WTC11 (cell line): ENCODE results near the gene WNT1. TPM values are rescaled to one million over a fixed set of nuclear protein-coding genes. Genes with fewer than 3 reads are reported as not detected.

Experiments used
- ATAC-seq: fragments of 200-7000 bp; cut with Tn5 transposase; 2 replicates; pipeline ENCODE4 v1.10.0; 2021; ENCODE audit warnings: mild to moderate bottlenecking, moderate library complexity
- CTCF ChIA-PET: fragments of 300-600 bp; sonication (Branson Sonifier 250); formaldehyde crosslinking; loops from one replicate; lab custom pipeline; 2021; ENCODE audit warnings: antibody characterized with exemption; lab: Charles Lee
- POLR2A ChIA-PET: fragments of 350-600 bp; sonication (Branson Sonifier 250); formaldehyde crosslinking; loops from one replicate; lab custom pipeline; 2021; ENCODE audit warnings: antibody characterized with exemption; lab: Charles Lee
- DNase-seq: peaks from one replicate; pipeline ENCODE4 v3.0.0; 2021; ENCODE audit warnings: low spot score
- H3K27ac Mint-ChIP-seq: 2 replicates; pipeline ENCODE4 v1.8.0; 2021; ENCODE audit warnings: mixed read lengths
- H3K27me3 Mint-ChIP-seq: 2 replicates; pipeline ENCODE4 v1.8.0; 2021; ENCODE audit warnings: low read depth, mild to moderate bottlenecking, moderate library complexity, mixed read lengths
- H3K36me3 Mint-ChIP-seq: 2 replicates; pipeline ENCODE4 v1.8.0; 2021; ENCODE audit warnings: mixed read lengths
- H3K4me1 Mint-ChIP-seq: 2 replicates; pipeline ENCODE4 v1.8.0; 2022; ENCODE audit warnings: mixed read lengths
- H3K4me3 Mint-ChIP-seq: 2 replicates; pipeline ENCODE4 v1.8.0; 2021; ENCODE audit warnings: mild to moderate bottlenecking, moderate library complexity, mixed read lengths
- H3K9me3 Mint-ChIP-seq: 2 replicates; pipeline ENCODE4 v1.8.0; 2021; ENCODE audit warnings: mixed read lengths
- AFF4 ChIP-seq: sonication (generic); formaldehyde crosslinking; IDR thresholded peaks from 2 replicates; pipeline ENCODE4 v1.8.1; 2023; ENCODE audit warnings: mild to moderate bottlenecking, missing genetic modification reagents, borderline replicate concordance
- ATF3 ChIP-seq: sonication (generic); formaldehyde crosslinking; conservative IDR thresholded peaks from 2 replicates; pipeline ENCODE4 v1.8.1; 2022; ENCODE audit warnings: mild to moderate bottlenecking, missing genetic modification reagents
- CDX4 ChIP-seq: fragments of 250-450 bp; sonication (Bioruptor Pico); IDR thresholded peaks from 2 replicates; pipeline ENCODE4 v1.9.0; 2021; ENCODE audit warnings: moderate library complexity, mild to moderate bottlenecking, inconsistent platforms, borderline replicate concordance
- CREB1 ChIP-seq: sonication (generic); formaldehyde crosslinking; IDR thresholded peaks from 2 replicates; pipeline ENCODE4 v1.8.0; 2023; ENCODE audit warnings: mild to moderate bottlenecking, missing genetic modification reagents
- CREM ChIP-seq: sonication (generic); formaldehyde crosslinking; IDR thresholded peaks from 2 replicates; pipeline ENCODE4 v1.8.1; 2022; ENCODE audit warnings: mild to moderate bottlenecking, missing genetic modification reagents, moderate library complexity
- ERG ChIP-seq: fragments of 250-450 bp; sonication (Bioruptor Pico); IDR thresholded peaks from 2 replicates; pipeline ENCODE4 v1.8.0; 2021; ENCODE audit warnings: mild to moderate bottlenecking
- FOXJ3 ChIP-seq: sonication (generic); formaldehyde crosslinking; IDR thresholded peaks from 2 replicates; pipeline ENCODE4 v1.9.0; 2021; ENCODE audit warnings: missing genetic modification reagents, mild to moderate bottlenecking, borderline replicate concordance
- FOXK1 ChIP-seq: sonication (generic); formaldehyde crosslinking; IDR thresholded peaks from 2 replicates; pipeline ENCODE4 v1.8.0; 2022; ENCODE audit warnings: mild to moderate bottlenecking, moderate library complexity, missing genetic modification reagents
- MXD4 ChIP-seq: fragments of 250-450 bp; sonication (Bioruptor Pico); IDR thresholded peaks from 2 replicates; pipeline ENCODE4 v1.8.0; 2021; ENCODE audit warnings: mild to moderate bottlenecking, moderate library complexity, borderline replicate concordance
- MYBL2 ChIP-seq: sonication (generic); formaldehyde crosslinking; IDR thresholded peaks from 2 replicates; pipeline ENCODE4 v1.8.1; 2023; ENCODE audit warnings: mild to moderate bottlenecking, moderate library complexity, missing genetic modification reagents
- RELA ChIP-seq: sonication (generic); formaldehyde crosslinking; IDR thresholded peaks from 2 replicates; pipeline ENCODE4 v1.8.1; 2022; ENCODE audit warnings: missing genetic modification reagents, mild to moderate bottlenecking, borderline replicate concordance
- SMAD4 ChIP-seq: sonication (generic); formaldehyde crosslinking; IDR thresholded peaks from 2 replicates; pipeline ENCODE4 v1.8.0; 2022; ENCODE audit warnings: mild to moderate bottlenecking, missing genetic modification reagents
- SOX15 ChIP-seq: fragments of 250-450 bp; sonication (Bioruptor Pico); IDR thresholded peaks from 2 replicates; pipeline ENCODE4 v1.9.0; 2021; ENCODE audit warnings: mild to moderate bottlenecking
- TCF7 ChIP-seq: sonication (generic); formaldehyde crosslinking; IDR thresholded peaks from 2 replicates; pipeline ENCODE4 v1.8.0; 2022; ENCODE audit warnings: mild to moderate bottlenecking, low read depth, missing genetic modification reagents, moderate library complexity
- ZNF512 ChIP-seq: sonication (generic); formaldehyde crosslinking; IDR thresholded peaks from 2 replicates; pipeline ENCODE4 v1.8.1; 2022; ENCODE audit warnings: missing genetic modification reagents, borderline replicate concordance
- ZNF671 ChIP-seq: fragments of 250-450 bp; sonication (Bioruptor Pico); IDR thresholded peaks from 2 replicates; pipeline ENCODE4 v1.8.0; 2021; ENCODE audit warnings: mild to moderate bottlenecking
- total RNA-seq: library from RNA; stranded (reverse); gene quantifications from 3 replicates; pipeline ENCODE4 v1.2.3, GENCODE V29; 2021
- TF ChIP-seq, protein P1 (sequence below): sonication (generic); formaldehyde crosslinking; IDR thresholded peaks from 2 replicates; pipeline ENCODE4 v1.8.1; 2023; ENCODE audit warnings: mild to moderate bottlenecking, missing genetic modification reagents
- TF ChIP-seq, protein P2 (sequence below): fragments of 200-600 bp; IDR thresholded peaks from 2 replicates; pipeline ENCODE4 v1.8.0; 2022; ENCODE audit warnings: antibody characterized with exemption
- TF ChIP-seq, protein P3 (sequence below): sonication (generic); formaldehyde crosslinking; conservative IDR thresholded peaks from 2 replicates; pipeline ENCODE4 v1.8.1; 2023; ENCODE audit warnings: mild to moderate bottlenecking, low read depth, missing genetic modification reagents, moderate library complexity

Gene WNT1
- total RNA-seq, 1 experiment from 2014 or later: not detected

DNA sequence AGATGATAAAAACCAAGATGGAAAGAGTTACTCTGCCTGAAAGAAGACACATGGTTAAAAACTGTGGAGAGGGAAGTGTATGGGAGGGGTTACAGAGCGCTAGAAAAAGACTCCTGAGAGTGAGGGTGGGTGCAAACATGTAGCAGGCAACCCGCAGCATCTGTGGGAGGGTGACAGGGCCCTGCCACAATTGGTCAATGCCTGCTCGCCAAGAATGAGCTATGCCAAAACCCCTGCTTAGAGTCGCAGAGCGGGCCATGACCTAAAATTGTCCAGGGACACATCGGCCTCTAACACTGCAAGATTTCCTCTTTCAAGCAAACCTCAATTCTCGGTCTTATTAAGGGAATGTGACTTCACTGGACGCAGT, 39.8 kb downstream of the WNT1 start (continued):
- TF ChIP-seq CDX4 (CRISPR knock-in tag) (no peak), ERG (CRISPR knock-in tag) (no peak)

DNA sequence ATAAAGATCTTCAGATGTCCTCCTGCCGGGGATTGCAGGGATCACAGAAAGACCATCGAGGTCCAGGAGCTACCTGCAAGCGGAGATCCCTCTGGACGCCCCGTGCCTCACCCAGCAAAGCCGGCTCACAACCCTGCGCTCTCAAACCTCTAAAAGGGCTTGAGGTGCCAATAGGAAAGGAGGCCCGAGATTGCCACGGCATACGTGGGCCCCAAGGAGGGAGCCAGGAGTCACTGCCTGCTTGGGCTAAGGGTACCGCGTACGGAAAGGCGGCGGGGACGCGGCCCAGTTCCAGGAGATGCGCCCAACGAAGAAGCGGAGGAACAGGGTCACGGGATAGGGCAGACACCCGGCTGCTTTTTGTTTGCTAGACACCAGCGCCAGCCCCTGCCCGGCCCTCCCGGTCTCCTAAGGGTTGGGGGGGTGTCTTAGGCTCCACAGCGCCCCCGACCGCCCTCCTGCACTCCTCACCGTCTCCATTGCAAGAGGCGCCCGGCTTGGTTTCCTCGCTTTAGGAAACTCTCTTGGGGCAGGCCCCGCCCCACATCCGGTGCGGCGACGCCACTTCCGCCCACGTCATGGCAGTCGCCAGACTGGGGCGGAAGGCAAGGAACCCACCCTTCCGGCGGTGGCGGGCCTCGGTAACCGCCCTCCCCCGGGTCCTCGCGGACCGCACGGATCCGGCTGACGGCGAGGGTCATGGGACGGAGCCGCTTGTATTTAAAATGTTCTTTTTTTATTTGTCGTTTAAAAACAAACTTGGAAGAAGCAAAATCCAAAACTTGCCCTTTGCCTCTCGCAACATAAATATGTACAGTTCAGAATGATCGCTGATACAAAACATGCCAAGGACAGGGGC, 40.4 kb downstream of the WNT1 start, which contains the start of gene PRKAG1:
Gene PRKAG1 (minus strand): TSS at position 516 of the 859 bp plus-strand sequence. CDS start 36 bp downstream, at position 480.
- Mint-ChIP-seq H3K4me1 (peaks cover 16% of the 10 kb centered on the region), H3K4me3 (peak within 1 kb of the TSS; percentile 91), H3K27me3 (peaks cover 6% of the 10 kb centered on the region), H3K36me3 (peaks cover 17% of the 10 kb centered on the region), H3K9me3 (no peaks in the 10 kb centered on the region), H3K27ac (peak within 1 kb of the TSS; percentile 99)
- ATAC-seq: peak; percentile 94
- ChIA-PET CTCF (interaction anchor here (0.6 to 4.1 kb wide), 19 partner anchors 9 to 229 kb away, joined by 3 to 98 read pairs (median 6); partner anchors contain the start of genes ADCY6, ARF3, DDN and WNT10B), POLR2A (interaction anchor here (0.5 to 1.5 kb wide), 3 partner anchors 22 to 257 kb away, joined by 3 to 6 read pairs (median 5); no protein-coding TSS in a partner anchor)
- peak; percentile 97 for DNase-seq
- TF ChIP-seq TCF7 (no peak), FOXK1 (CRISPR knock-in tag) (no peak), ZNF512 (no peak), RELA (CRISPR knock-in tag) (no peak), MXD4 (CRISPR knock-in tag) (no peak), CREM (CRISPR knock-in tag) (peak; percentile 92), AFF4 (CRISPR knock-in tag) (peak; percentile 83; the same call in 1 of the 2 replicates), ZNF671 (CRISPR knock-in tag) (no peak), MYBL2 (CRISPR knock-in tag) (no peak), CREB1 (CRISPR knock-in tag) (peak; percentile 81; the same call in 1 of the 2 replicates), ATF3 (CRISPR knock-in tag) (no peak), FOXJ3 (no peak), SOX15 (CRISPR knock-in tag) (no peak), SMAD4 (CRISPR knock-in tag) (no peak)
- TF ChIP-seq, protein P1, sequence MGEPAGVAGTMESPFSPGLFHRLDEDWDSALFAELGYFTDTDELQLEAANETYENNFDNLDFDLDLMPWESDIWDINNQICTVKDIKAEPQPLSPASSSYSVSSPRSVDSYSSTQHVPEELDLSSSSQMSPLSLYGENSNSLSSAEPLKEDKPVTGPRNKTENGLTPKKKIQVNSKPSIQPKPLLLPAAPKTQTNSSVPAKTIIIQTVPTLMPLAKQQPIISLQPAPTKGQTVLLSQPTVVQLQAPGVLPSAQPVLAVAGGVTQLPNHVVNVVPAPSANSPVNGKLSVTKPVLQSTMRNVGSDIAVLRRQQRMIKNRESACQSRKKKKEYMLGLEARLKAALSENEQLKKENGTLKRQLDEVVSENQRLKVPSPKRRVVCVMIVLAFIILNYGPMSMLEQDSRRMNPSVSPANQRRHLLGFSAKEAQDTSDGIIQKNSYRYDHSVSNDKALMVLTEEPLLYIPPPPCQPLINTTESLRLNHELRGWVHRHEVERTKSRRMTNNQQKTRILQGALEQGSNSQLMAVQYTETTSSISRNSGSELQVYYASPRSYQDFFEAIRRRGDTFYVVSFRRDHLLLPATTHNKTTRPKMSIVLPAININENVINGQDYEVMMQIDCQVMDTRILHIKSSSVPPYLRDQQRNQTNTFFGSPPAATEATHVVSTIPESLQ (CRISPR knock-in tag): no peak
- TF ChIP-seq, protein P2, sequence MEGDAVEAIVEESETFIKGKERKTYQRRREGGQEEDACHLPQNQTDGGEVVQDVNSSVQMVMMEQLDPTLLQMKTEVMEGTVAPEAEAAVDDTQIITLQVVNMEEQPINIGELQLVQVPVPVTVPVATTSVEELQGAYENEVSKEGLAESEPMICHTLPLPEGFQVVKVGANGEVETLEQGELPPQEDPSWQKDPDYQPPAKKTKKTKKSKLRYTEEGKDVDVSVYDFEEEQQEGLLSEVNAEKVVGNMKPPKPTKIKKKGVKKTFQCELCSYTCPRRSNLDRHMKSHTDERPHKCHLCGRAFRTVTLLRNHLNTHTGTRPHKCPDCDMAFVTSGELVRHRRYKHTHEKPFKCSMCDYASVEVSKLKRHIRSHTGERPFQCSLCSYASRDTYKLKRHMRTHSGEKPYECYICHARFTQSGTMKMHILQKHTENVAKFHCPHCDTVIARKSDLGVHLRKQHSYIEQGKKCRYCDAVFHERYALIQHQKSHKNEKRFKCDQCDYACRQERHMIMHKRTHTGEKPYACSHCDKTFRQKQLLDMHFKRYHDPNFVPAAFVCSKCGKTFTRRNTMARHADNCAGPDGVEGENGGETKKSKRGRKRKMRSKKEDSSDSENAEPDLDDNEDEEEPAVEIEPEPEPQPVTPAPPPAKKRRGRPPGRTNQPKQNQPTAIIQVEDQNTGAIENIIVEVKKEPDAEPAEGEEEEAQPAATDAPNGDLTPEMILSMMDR: no peak
- TF ChIP-seq, protein P3, sequence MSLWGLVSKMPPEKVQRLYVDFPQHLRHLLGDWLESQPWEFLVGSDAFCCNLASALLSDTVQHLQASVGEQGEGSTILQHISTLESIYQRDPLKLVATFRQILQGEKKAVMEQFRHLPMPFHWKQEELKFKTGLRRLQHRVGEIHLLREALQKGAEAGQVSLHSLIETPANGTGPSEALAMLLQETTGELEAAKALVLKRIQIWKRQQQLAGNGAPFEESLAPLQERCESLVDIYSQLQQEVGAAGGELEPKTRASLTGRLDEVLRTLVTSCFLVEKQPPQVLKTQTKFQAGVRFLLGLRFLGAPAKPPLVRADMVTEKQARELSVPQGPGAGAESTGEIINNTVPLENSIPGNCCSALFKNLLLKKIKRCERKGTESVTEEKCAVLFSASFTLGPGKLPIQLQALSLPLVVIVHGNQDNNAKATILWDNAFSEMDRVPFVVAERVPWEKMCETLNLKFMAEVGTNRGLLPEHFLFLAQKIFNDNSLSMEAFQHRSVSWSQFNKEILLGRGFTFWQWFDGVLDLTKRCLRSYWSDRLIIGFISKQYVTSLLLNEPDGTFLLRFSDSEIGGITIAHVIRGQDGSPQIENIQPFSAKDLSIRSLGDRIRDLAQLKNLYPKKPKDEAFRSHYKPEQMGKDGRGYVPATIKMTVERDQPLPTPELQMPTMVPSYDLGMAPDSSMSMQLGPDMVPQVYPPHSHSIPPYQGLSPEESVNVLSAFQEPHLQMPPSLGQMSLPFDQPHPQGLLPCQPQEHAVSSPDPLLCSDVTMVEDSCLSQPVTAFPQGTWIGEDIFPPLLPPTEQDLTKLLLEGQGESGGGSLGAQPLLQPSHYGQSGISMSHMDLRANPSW (CRISPR knock-in tag): no peak
